Activated T-cell treated with anti-CD3 and anti-CD28 coated beads for 24 hours (primary cell): ENCODE measurements around the gene SFMBT2.
"Not testable (repeated sequence)": the region's sequence is repeated elsewhere in the genome, so short reads cannot be mapped to it uniquely, and the experiment has no call there.

Source experiments
- DNase-seq: peaks from one replicate; pipeline ENCODE4 v3.0.0-alpha.2; 2020; ENCODE audit warnings: low read depth

Gene SFMBT2

GRCh38 chr10:7401156-7401555 lies 9.7 kb downstream of the SFMBT2 start:
- no peak for DNase-seq

DNA sequence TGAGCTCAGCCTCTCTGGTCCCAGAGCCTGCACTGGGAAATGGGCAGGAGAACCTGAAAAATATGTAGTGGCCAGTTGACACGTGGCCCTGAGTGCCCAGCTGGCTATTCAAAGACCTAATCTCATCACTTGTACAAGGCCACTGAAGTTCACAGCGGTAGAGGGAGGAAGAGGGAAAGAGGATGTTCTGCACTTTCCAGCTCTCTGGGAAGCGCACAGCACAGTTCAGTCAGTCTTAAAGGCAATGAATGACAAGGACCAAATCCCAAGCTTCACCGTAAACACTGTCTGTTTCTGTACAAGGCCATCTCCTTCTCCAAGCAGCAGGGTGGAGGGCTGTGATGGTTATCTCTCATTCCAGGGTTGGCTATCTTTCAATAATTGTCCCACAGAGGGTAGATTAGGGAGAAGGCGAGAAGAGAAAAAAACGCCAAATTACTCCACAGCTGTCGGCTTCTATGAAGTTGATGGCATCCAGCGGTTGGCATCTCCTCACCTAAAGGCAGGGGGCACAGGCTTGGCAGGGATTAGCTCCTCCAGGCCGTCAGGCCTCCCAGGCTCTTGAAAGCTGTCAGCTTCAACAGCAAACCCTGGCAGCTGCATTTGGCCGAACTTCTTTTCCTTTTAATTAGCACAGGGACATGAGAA lies 10.6 kb downstream of the SFMBT2 start:
- DNase-seq = no peak

GRCh38 chr10:7399533-7399932 lies 11.3 kb downstream of the SFMBT2 start:
- no peak for DNase-seq

DNA sequence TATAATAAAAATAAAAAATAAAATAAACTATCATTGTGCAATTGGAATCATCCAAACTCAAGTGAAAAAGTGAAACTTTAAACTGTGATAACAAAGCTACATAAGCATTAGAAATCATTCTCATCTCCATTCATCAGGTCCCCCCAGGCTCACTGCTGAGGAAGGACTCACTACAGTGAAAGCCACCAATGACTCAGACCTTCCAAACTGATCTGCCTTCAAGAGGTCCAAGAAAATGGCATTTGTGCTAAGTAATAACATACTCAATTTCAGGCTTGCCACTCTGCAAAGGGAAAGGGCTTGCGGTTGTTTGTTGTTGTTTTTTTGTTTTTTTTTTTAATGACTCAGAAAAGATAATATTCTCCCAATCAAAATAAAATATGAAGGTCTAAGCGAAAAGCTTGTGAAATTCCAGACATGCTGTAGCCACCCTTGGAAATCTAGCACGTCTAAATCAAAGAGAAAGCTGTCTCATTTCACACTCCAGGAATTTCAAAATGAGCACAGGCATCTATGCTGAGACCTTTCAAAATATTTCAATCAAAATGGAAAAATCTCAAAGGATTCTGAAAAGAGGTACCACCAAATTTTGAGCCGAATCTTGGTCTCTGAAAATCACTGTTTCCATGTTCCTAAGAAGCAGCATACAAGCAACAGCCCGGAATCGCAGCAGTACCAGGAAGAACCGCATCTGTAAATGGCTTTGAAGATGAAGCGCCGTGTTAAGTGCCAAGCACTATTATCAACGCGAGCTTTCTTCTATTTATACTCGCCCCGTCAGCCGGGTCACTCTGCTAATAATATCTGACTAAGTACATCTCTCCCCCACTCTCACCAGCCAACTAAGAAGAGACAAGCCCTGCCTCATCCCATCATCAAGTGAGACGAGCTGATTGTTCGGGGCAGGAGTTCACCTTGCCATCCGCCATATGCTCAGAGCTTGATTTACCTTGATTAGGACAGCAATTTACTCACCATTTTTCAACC lies 13.5 kb downstream of the SFMBT2 start:
- DNase-seq = no peak

DNA sequence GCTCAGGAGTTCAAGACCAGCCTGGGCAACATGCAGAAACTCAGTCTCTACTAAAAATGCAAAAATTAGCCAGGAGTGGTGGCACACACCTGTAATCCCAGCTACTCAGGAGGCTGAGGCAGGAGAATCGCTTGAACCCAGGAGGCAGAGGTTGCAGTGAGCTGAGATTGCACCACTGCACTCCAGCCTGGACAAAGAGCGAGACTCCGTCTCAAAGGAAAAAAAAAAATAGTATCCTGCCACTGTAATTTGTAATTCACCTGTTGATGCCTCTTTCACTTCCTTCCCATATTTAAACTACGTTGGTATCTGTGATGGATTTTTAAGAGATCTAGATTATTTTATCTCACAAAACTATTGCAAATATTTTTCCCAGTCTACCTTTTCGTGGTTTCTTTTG lies 18.5 kb downstream of the SFMBT2 start:
- DNase-seq = not testable (repeated sequence)

- no peak for DNase-seq
Observed at GRCh38 chr10:7391748-7392147, 19.1 kb downstream of the SFMBT2 start.

- not testable (repeated sequence) for DNase-seq
Observed at GRCh38 chr10:7390689-7391110, 20.1 kb downstream of the SFMBT2 start.

- no peak for DNase-seq
Observed at GRCh38 chr10:7389844-7390243, 21.0 kb downstream of the SFMBT2 start.

- no peak for DNase-seq
Observed at GRCh38 chr10:7389346-7389745, 21.5 kb downstream of the SFMBT2 start.

- DNase-seq = no peak
Observed at GRCh38 chr10:7388602-7389001, 22.2 kb downstream of the SFMBT2 start.

DNA sequence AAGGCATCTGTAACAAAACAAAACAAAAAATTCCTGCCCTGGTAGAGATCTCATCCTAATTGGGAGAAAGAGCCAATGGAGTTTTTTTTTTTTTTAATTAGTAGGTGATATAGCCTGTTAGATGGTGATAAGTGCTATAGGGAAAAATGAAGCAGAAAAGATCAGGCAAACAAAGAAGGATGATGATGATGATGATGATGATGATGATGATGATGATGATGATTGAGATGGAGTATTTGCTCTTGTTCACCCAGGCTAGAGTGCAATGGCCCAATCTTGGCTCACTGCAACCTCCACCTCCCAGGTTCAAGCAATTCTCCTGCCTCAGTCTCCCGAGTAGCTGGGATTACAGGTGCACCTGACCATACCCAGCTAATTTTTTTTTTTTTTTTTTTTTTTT lies 22.7 kb downstream of the SFMBT2 start:
- DNase-seq = not testable (repeated sequence)

DNA sequence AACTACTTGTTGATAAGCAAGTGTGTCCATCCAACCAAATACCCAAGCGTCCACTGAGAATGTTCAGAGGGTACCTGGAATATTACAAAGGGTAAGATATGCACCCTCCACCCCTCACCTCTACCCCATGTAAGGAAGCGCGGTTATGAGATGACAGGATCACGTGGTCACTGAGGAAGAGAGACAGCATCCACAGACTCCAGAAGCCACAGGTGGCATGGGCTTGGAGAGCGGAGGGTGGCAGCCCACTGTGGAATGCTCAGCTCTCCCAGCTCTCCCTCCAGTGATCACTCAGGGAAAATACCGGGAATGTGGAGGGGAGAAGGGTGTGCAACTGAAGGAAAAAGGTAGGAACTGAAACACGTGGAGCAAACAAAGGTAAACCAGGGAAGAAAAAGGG lies 25.7 kb downstream of the SFMBT2 start:
- DNase-seq = no peak

GRCh38 chr10:7383442-7383841 lies 27.4 kb downstream of the SFMBT2 start:
- no peak for DNase-seq

DNA sequence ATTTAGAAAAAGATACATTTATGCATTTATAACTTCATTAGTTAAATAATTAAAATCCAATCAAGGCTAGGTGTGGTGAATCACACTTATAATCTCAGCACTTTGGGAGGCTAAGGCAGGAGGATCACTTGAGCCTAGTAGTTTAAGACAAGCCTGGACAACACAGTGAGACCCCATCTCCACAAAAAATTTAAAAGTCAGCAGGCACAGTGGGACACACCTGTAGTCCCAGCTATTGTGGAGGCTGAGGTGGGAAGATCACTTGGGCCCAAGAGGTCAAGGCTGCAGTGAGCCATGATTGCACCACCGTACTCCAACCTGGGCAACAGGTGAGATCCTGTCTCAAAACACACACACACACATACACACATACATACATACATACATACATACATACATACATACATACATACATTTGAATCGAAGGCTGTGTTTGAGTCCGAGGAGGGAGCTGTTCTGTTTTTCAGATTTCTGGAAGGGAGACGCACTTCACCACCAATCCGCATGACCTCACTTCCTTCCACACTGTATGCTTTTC lies 30.1 kb downstream of the SFMBT2 start:
- DNase-seq = no peak

- no peak for DNase-seq
Observed at GRCh38 chr10:7378602-7379403, 32.0 kb downstream of the SFMBT2 start.

DNA sequence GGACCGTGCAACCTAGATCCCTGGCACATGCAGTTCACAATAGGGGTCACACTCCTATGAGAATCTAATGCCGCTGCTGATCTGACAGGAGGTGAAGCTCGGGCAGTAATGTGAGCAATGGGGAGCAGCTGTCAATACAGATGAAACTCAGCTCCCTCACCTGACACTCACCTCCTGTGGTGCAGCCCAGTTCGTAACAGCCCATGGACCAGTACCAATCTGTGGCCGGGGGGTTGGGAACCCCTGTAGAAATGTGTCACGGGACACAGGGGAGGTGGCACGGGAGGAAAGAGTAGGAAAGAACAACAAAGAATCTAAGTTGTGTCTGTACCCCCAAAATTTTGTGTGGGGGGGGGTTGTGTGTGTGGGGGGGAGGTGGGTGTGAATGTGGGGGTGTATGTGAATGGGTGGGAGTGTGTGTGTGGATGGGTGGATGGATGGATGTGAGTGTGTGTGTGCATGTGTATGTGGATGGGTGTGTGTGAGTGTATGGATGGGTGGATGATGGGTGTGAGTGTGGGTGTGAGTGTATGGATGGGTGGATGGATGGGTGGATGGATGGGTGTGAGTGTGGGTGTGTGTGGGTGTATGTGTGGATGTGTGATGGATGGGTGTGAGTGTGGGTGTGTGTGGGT lies 33.1 kb downstream of the SFMBT2 start:
- no peak for DNase-seq

DNA sequence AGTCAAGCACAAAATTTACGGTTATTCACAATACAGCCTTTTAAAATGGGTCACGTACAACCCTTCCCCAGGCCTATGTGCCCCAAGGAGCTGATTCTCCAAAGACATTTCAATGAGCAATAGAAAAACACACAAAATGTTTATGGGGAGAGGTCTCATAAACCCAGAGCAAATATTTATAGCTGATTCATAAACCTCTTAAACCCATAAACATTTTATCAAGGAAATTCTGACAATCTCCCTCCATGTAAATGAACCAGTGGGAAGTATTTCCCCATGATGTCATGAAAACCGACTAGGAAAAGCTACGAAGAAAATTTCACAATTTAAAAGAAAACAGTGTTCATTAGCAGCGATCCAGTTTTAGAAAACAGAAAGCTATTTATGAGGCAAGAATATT lies 36.0 kb downstream of the SFMBT2 start:
- no peak for DNase-seq

DNA sequence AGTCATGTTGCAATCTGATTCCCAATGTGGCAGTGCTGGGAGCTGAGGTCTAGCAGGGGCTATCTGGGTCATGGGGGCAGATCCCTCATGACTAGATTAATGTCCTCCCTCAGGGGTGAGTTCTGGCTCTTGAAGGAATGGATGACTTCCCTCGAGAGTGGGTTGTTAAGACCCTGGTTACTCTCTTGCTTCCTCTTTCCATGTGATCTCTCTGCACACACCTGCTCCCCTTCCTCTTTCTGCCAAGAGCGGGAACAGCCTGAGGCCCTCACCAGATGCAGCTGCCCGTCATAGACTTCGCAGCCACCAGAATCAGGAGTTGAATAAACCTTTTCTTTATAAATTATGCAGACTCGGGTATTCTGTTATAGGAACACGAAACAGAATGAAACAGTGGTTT lies 37.8 kb downstream of the SFMBT2 start:
- DNase-seq = no peak

GRCh38 chr10:7372504-7372903 lies 38.3 kb downstream of the SFMBT2 start:
- DNase-seq = no peak

DNA sequence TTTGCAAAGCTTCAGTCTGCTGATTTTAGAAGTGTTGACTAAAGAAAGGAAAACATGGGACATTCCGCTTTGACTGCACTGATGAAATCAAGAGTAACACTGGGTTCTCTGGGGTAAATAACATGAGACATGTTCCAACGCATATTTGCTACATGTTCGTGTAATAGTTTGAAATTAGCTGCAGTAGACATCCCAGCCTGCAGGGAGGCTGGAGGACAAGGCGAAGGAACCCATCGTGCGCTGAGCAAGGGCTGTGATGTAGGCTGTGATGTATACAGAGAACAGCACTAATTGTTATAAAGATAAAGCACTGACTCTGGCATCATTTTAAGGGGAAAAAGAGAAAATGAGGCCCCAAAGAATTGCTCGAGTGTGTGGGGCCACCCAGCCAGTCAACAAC lies 40.3 kb downstream of the SFMBT2 start:
- no peak for DNase-seq

DNA sequence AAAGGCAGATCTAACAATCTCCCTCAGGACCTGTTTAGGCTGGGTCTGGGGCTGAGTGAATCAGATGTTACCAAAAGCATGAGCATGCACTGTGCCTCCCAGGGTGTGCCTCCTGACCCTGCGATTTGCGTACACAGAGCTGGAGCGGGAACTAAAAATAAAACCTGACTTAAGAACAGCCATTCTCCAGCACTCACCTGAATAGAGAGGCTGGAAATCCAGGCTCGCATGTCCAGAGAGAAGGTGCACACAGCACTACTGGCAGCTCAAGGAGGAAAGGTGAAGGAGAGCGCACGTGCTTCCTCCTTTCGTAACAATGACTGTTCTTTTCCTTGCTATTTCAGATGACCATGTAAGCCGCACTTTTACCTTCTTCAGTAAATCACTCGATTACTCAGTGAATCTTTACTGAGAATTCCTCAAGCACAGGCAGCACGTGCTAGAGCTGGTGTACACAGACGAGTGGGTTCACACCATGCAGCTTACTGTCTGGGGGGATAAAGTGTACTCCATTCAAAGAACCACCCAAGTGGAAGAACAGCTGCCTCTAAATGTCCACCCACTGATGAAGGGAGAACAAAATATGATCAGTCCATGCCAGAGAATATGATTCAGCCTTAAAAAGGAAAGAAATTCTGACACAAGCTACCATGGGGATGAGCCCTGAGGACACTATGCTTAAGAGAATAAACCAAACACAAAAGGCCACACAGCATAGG lies 45.6 kb downstream of the SFMBT2 start:
- no peak for DNase-seq
